H1 (cell line): ENCODE data around the gene ARHGAP18. TPM values are rescaled to one million over a fixed set of nuclear protein-coding genes. Genes with fewer than 3 reads are reported as not detected.

Experiments
- CTCF ChIA-PET: fragments of 300-600 bp; sonication (Branson Sonifier 250); formaldehyde crosslinking; loops from one replicate; lab custom pipeline; 2021; ENCODE audit not compliant: partially characterized antibody; lab: Charles Lee
- POLR2A ChIA-PET: fragments of 300-600 bp; sonication (Branson Sonifier 250); formaldehyde crosslinking; loops from one replicate; lab custom pipeline; 2021; ENCODE audit warnings: inconsistent platforms; ENCODE audit not compliant: partially characterized antibody; lab: Charles Lee
- DNase-seq, 2 experiments: peaks; one replicate each; pipeline versions ENCODE4 v3.0.0 to v3.0.0-alpha.2; 2010 to 2022; ENCODE audit warnings: low spot score in 2 of 2, low read depth in 1 of 2, mixed read lengths in 1 of 2
- FAIRE-seq: peaks from 2 replicates; lab custom pipeline; 2011; peaks lifted over from hg19 to GRCh38; lab: Jason Lieb, UNC
- H2AFZ ChIP-seq: 2 replicates; pipeline ENCODE4 v1.8.1; 2012; ENCODE audit warnings: low read length, inconsistent platforms
- H2AK5ac ChIP-seq: 2 replicates; pipeline ENCODE4 v1.6.1; 2013; ENCODE audit warnings: low read depth, low read length
- H2BK120ac ChIP-seq: replicated peaks from 2 replicates; pipeline ENCODE3; 2013; ENCODE audit warnings: low read depth, low read length, inconsistent platforms
- H2BK12ac ChIP-seq: 2 replicates; pipeline ENCODE4 v1.6.1; 2013; ENCODE audit warnings: low read depth, low read length
- H2BK15ac ChIP-seq: 2 replicates; pipeline ENCODE4 v1.6.1; 2013; ENCODE audit warnings: low read length
- H2BK20ac ChIP-seq: 2 replicates; pipeline ENCODE4 v1.6.1; 2013; ENCODE audit warnings: low read length
- H2BK5ac ChIP-seq: 2 replicates; pipeline ENCODE4 v1.6.1; 2013; ENCODE audit warnings: low read depth, low read length
- H3K14ac ChIP-seq: 2 replicates; pipeline ENCODE4 v1.6.1; 2013; ENCODE audit warnings: inconsistent platforms; ENCODE audit not compliant: insufficient read length
- H3K18ac ChIP-seq: 2 replicates; pipeline ENCODE4 v1.6.1; 2013; ENCODE audit warnings: low read length; ENCODE audit errors: extremely low read depth
- H3K23ac ChIP-seq: 2 replicates; pipeline ENCODE4 v1.6.1; 2013; ENCODE audit warnings: inconsistent platforms; ENCODE audit not compliant: insufficient read length
- H3K23me2 ChIP-seq: 2 replicates; pipeline ENCODE4 v1.6.1; 2013; ENCODE audit warnings: low read depth, low read length
- H3K27ac ChIP-seq: 2 replicates; pipeline ENCODE4 v1.6.1; 2011; ENCODE audit warnings: low read depth, low read length, inconsistent platforms
- H3K27me3 ChIP-seq, 4 experiments: replicated peaks in 1 of 4; 1 replicate in 1 of 4; 2 replicates in 3 of 4; pipeline versions ENCODE4 v1.6.1 to v1.8.1; 2011 to 2013; ENCODE audit warnings: low read length in 3 of 4, mild to moderate bottlenecking in 3 of 4, inconsistent platforms in 2 of 4, mixed read lengths in 2 of 4, moderate library complexity in 1 of 4; ENCODE audit not compliant: control insufficient read depth in 3 of 4, insufficient read depth in 3 of 4; ENCODE audit errors: extremely low read depth in 1 of 4
- H3K36me3 ChIP-seq, 4 experiments: 2 replicates each; pipeline versions ENCODE4 v1.6.1 to v1.8.1; 2011 to 2013; ENCODE audit warnings: mild to moderate bottlenecking in 4 of 4, low read length in 3 of 4, moderate library complexity in 2 of 4, control low read depth in 1 of 4, inconsistent platforms in 1 of 4; ENCODE audit not compliant: insufficient read depth in 4 of 4, control insufficient read depth in 2 of 4
- H3K4ac ChIP-seq: replicated peaks from 2 replicates; pipeline ENCODE3; 2013; ENCODE audit warnings: low read length, low read depth, mixed read lengths, inconsistent platforms; ENCODE audit not compliant: insufficient read length
- H3K4me1 ChIP-seq, 4 experiments: replicated peaks in 1 of 4; 1 replicate in 1 of 4; 2 replicates in 3 of 4; pipeline versions ENCODE4 v1.6.1 to v1.8.1; 2011 to 2013; ENCODE audit warnings: low read length in 3 of 4, inconsistent platforms in 2 of 4, mixed read lengths in 1 of 4; ENCODE audit not compliant: insufficient read depth in 4 of 4, control insufficient read depth in 3 of 4
- H3K4me2 ChIP-seq, 2 experiments: 2 replicates each; pipeline versions ENCODE4 v1.6.1 to v1.8.1; 2011 to 2013; ENCODE audit warnings: low read depth in 2 of 2, low read length in 2 of 2, control low read depth in 1 of 2, inconsistent platforms in 1 of 2, mild to moderate bottlenecking in 1 of 2; ENCODE audit not compliant: insufficient read depth in 1 of 2
- H3K4me3 ChIP-seq, 4 experiments: fragments of 200-600, 300-600 bp in 1 of 4; sonication (generic), shearing (Covaris generic), sonication (Bioruptor Twin) in 1 of 4; 2 replicates each; pipeline versions ENCODE4 v1.5.1 to v1.8.1; 2011 to 2016; ENCODE audit warnings: low read length in 4 of 4, low read depth in 3 of 4, control low read depth in 2 of 4, inconsistent platforms in 2 of 4, mild to moderate bottlenecking in 2 of 4, mixed read lengths in 1 of 4, moderate library complexity in 1 of 4; ENCODE audit not compliant: insufficient read depth in 2 of 4; ENCODE audit errors: extremely low read depth in 1 of 4
- H3K56ac ChIP-seq: replicated peaks from 2 replicates; pipeline ENCODE3; 2013; ENCODE audit warnings: low read depth, mild to moderate bottlenecking, mixed read lengths, low read length, inconsistent platforms; ENCODE audit not compliant: insufficient read length
- H3K79me1 ChIP-seq: 2 replicates; pipeline ENCODE4 v1.6.1; 2013; ENCODE audit warnings: low read depth, low read length, control low read depth
- H3K79me2 ChIP-seq, 2 experiments: 2 replicates each; pipeline versions ENCODE4 v1.6.1 to v1.8.1; 2012 to 2013; ENCODE audit warnings: low read length in 2 of 2, mild to moderate bottlenecking in 2 of 2, inconsistent platforms in 1 of 2; ENCODE audit not compliant: insufficient read depth in 2 of 2, control insufficient read depth in 1 of 2
- H3K9ac ChIP-seq, 4 experiments: replicated peaks in 1 of 4; 1 replicate in 1 of 4; 2 replicates in 3 of 4; pipeline versions ENCODE4 v1.6.1 to v1.8.1; 2011 to 2013; ENCODE audit warnings: low read depth in 3 of 4, low read length in 3 of 4, control low read depth in 2 of 4, mild to moderate bottlenecking in 2 of 4, moderate library complexity in 2 of 4, inconsistent platforms in 1 of 4; ENCODE audit errors: extremely low read depth in 1 of 4
- H3K9me3 ChIP-seq, 2 experiments: 2 replicates each; pipeline versions ENCODE4 v1.6.1 to v1.8.1; 2012 to 2013; ENCODE audit warnings: mild to moderate bottlenecking in 2 of 2, moderate library complexity in 2 of 2, control low read depth in 1 of 2, inconsistent platforms in 1 of 2, low read depth in 1 of 2, low read length in 1 of 2, mixed read lengths in 1 of 2; ENCODE audit not compliant: insufficient read depth in 2 of 2
- H4K20me1 ChIP-seq, 2 experiments: replicated peaks in 1 of 2; 2 replicates each; pipeline versions ENCODE3 to v1.8.1; 2011 to 2013; ENCODE audit warnings: inconsistent platforms in 2 of 2, low read length in 2 of 2, mild to moderate bottlenecking in 1 of 2; ENCODE audit not compliant: insufficient read depth in 2 of 2, control insufficient read depth in 1 of 2
- H4K5ac ChIP-seq: 2 replicates; pipeline ENCODE4 v1.6.1; 2013; ENCODE audit warnings: low read length, low read depth, mixed read lengths, inconsistent platforms; ENCODE audit not compliant: insufficient read length
- H4K8ac ChIP-seq: 2 replicates; pipeline ENCODE4 v1.8.0; 2013; ENCODE audit warnings: mild to moderate bottlenecking, moderate library complexity, low read length, inconsistent platforms; ENCODE audit not compliant: insufficient read depth; ENCODE audit errors: extremely low read depth
- H4K91ac ChIP-seq: replicated peaks from 2 replicates; pipeline ENCODE3; 2013; ENCODE audit warnings: low read length, mixed read lengths, inconsistent platforms; ENCODE audit not compliant: insufficient read length
- ATF3 ChIP-seq: IDR thresholded peaks from 2 replicates; pipeline ENCODE4 v1.6.1; 2011; ENCODE audit warnings: low read depth, mild to moderate bottlenecking, low read length; ENCODE audit not compliant: insufficient read depth
- WGBS, 2 experiments: shearing (Covaris generic) in 1 of 2; methylation state at CpG; one replicate each; pipeline versions ENCODE4 v1.1.6 to v1.1.7; 2013 to 2015; ENCODE audit warnings: low lambda C conversion rate in 2 of 2, mixed read lengths in 2 of 2, inconsistent platforms in 1 of 2, low coverage in 1 of 2, missing lambda C conversion rate in 1 of 2; ENCODE audit not compliant: insufficient replicate concordance in 2 of 2, insufficient coverage in 1 of 2, insufficient read length in 1 of 2; ENCODE audit errors: extremely low coverage in 1 of 2, missing lambda C conversion rate in 1 of 2; 5-methylcytosine and 5-hydroxymethylcytosine counted together
- polyA plus RNA-seq, 7 experiments: library from polyadenylated mRNA; depleted of rRNA in 3 of 7; stranded (reverse) in 5 of 7; unstranded in 2 of 7; fragments of >200 nt in 5 of 7; fragments of 200-250 nt in 2 of 7; gene quantifications; 1 replicate in 5 of 7; 2 replicates in 1 of 7; 4 replicates in 1 of 7; pipeline versions ENCODE4 v1.2.1 to v1.2.3, GENCODE V29; 2011 to 2013; ENCODE audit warnings: missing spikeins in 2 of 7, mixed read lengths in 2 of 7
- total RNA-seq: library from RNA; stranded (reverse); fragmentation: NEBNext Ultra II Directional; extraction: Animal tissue kit (Norgen Biotek cat#: 25700); gene quantifications from 2 replicates; pipeline ENCODE4 v1.2.1, GENCODE V29; 2021

The ARHGAP18 gene
- total and polyA plus RNA-seq, 2 of the 8 experiments (the other 6 are each of a cell fraction or from before 2014, with no cell fraction given): 0.83 to 4.5 TPM

- TF ChIP-seq ATF3: no peak
- no peak overlapping the region for H3K56ac ChIP-seq
- H4K8ac ChIP-seq: no peak overlapping the region
- H3K14ac ChIP-seq: no peak overlapping the region
- H3K36me3 ChIP-seq: no peaks in the 10 kb centered on the region
- no peak overlapping the region for H2BK5ac ChIP-seq
- WGBS, 2 experiments: 90% methylated on average over 3 of the region's 3 CpGs; no CpG with 5 or more reads in 1 of the 2 experiments
- no peaks in the 10 kb centered on the region for H3K4me1 ChIP-seq
- H3K23me2 ChIP-seq: no peaks in the 10 kb centered on the region
- no peak overlapping the region for H2AFZ ChIP-seq
- H3K4me3 ChIP-seq: no peak overlapping the region
- no peaks in the 10 kb centered on the region for H3K27me3 ChIP-seq
- no peaks in the 10 kb centered on the region for H3K9me3 ChIP-seq
- H2BK12ac ChIP-seq: no peak overlapping the region
- no peak overlapping the region for H3K4me2 ChIP-seq
- H3K9ac ChIP-seq: no peak overlapping the region
- CTCF ChIA-PET: interaction anchor here (0.8 kb wide), 1 partner anchor 27 kb away, joined by 3 read pairs; no protein-coding TSS in a partner anchor
- no peak overlapping the region for H3K27ac ChIP-seq
- FAIRE-seq (no peak), DNase-seq (no peak)
- H3K4ac ChIP-seq: no peak overlapping the region
- no peak overlapping the region for H2BK20ac ChIP-seq
- H4K5ac ChIP-seq: no peak overlapping the region
- H3K23ac ChIP-seq: no peak overlapping the region
- no peak overlapping the region for H4K91ac ChIP-seq
- no peaks in the 10 kb centered on the region for H3K79me1 ChIP-seq
- no peak overlapping the region for H2BK15ac ChIP-seq
- no peak overlapping the region for H2AK5ac ChIP-seq
- H2BK120ac ChIP-seq: no peak overlapping the region
- no peaks in the 10 kb centered on the region for H3K79me2 ChIP-seq
- no peaks in the 10 kb centered on the region for H4K20me1 ChIP-seq
- POLR2A ChIA-PET: no interaction called here
- no peak overlapping the region for H3K18ac ChIP-seq
Measured at GRCh38 chr6:129631070-129631469, 78.9 kb downstream of the ARHGAP18 start.
